Retinal pigment epithelial cell (primary cell): ENCODE results near the gene MYBPHL.
A peak's percentile ranks its signal among the peaks of the same experiment; 100 is the strongest.

Experiments
- DNase-seq: peaks from one replicate; pipeline ENCODE4 v3.0.0-alpha.2; 2010; ENCODE audit warnings: low read depth
- H3K4me3 ChIP-seq: 2 replicates; pipeline ENCODE4 v1.5.1; 2011; ENCODE audit warnings: mild to moderate bottlenecking, low read length, control low read depth, moderate library complexity
- CTCF ChIP-seq: conservative IDR thresholded peaks from 2 replicates; pipeline ENCODE4 v1.5.1; 2011; ENCODE audit warnings: low read depth, low read length, control low read depth, inconsistent platforms

Gene MYBPHL

DNA sequence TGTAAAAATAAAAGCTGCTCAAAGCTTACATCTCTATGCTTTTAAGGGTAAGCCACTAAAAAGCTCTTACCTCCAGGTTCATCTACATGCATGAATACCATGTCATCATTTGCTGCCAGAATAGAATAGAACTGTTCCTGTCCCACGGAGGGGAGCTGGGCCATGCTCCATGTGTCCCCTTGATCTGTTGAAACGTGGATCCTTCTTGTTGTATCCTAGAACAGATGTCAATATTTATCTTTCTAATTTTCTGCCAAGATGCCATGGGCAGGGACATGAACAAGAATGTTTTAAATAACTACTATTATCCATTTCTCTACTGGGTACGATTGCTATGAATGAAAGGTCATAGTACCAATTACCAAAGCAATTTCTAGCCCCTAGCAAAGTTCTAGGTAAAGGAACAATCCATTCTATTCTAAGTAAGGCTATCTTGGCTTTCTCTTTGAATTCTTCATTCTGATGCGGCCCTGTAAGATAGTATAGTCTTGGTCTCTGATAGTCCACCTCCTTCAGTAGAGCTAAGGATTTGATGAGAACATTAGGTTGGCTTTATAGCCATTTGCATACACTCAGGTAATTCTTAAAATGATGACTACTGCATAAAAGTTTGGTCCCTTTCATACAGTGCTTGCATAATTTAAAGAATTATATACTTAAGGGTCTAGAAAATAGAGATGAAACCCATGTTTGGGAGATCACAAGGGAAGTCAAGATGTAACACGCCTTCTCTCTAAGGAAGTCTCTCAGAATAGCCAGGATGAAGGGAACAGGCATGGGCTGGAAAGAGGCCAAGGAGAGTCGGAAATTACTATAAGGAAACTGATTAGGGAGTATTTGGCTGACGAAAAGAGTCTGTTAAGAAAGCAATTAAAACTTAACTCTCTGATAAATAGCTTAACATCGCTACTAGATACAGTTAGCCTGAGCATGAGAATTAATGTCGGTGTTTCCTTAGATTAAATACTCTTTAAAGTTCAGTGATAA lies 35.4 kb upstream of the MYBPHL start:
- peak; percentile 23 for DNase-seq
- no peak for TF ChIP-seq CTCF
- H3K4me3 ChIP-seq: no peak overlapping the region

- no peak overlapping the region for H3K4me3 ChIP-seq
- no peak for DNase-seq
- no peak for TF ChIP-seq CTCF
Observed at GRCh38 chr1:109338608-109339007, 31.8 kb upstream of the MYBPHL start.

GRCh38 chr1:109338091-109338490 lies 31.3 kb upstream of the MYBPHL start:
- TF ChIP-seq CTCF: no peak
- no peak overlapping the region for H3K4me3 ChIP-seq
- no peak for DNase-seq

DNA sequence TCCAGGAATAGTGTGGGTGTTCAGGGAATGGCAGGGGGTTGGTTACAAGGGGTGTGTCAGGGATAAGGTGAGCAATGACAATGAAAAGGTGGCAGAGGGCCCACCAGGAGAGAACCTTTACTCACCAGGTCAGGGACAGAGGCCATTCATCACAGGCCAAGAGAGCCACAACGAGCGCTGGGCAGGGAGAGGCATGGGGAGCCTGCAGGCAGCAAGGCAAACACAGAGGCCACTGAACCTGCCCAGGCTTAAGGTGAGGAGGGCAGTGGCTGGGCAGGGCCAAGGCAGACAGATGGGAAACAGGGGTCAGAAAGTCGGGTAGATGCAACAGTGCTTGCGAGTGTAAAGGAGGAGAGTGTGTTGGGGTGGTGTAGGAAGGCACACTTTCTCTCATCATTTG lies 28.3 kb upstream of the MYBPHL start:
- DNase-seq: no peak
- no peak for TF ChIP-seq CTCF
- no peak overlapping the region for H3K4me3 ChIP-seq

- no peak overlapping the region for H3K4me3 ChIP-seq
- TF ChIP-seq CTCF: no peak
- no peak for DNase-seq
Observed at GRCh38 chr1:109331113-109331512, 24.3 kb upstream of the MYBPHL start.

GRCh38 chr1:109327285-109327684 lies 20.5 kb upstream of the MYBPHL start:
- no peak for DNase-seq
- no peak for TF ChIP-seq CTCF
- no peak overlapping the region for H3K4me3 ChIP-seq

DNA sequence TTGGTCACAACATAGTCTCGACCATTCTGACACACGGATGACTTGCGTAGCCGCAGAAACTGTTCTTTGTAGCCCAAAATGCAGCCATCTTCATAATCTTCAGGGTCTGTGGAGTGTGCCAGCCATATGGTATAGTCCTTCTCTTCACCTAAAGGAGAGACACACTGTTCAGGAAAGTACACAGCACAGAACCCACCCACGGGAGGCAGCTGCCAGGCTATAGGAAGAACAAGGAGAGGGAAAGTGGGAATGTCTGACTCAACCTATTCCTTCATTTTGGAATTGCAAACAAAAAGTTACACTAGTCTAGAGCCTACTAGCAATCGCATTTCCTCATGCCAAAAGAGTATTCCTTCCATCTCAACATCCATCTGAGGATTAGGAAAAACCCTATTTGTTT lies 16.2 kb upstream of the MYBPHL start:
- no peak for TF ChIP-seq CTCF
- no peak overlapping the region for H3K4me3 ChIP-seq
- DNase-seq: no peak
